Neural progenitor cell (in vitro differentiated cells): ENCODE data around the gene CABP2. TPM values are rescaled to one million over a fixed set of nuclear protein-coding genes. Genes with fewer than 3 reads are reported as not detected.

ENCODE experiments used
- DNase-seq: peaks from one replicate; pipeline ENCODE4 v3.0.0-alpha.2; 2016; ENCODE audit warnings: low spot score
- H2AFZ ChIP-seq: fragments of 200-600 bp; sonication (generic); replicated peaks from 2 replicates; pipeline ENCODE4 v1.6.1; 2016; ENCODE audit warnings: antibody characterized with exemption
- H3F3A ChIP-seq: fragments of 200-600 bp; sonication (generic); 2 replicates; pipeline ENCODE4 v1.6.1; 2016; ENCODE audit warnings: antibody characterized with exemption, low read depth
- H3K27ac ChIP-seq: fragments of 200-600 bp; sonication (generic); 2 replicates; pipeline ENCODE4 v1.5.1; 2016; ENCODE audit warnings: mild to moderate bottlenecking
- H3K27me3 ChIP-seq: fragments of 200-600 bp; sonication (generic); 2 replicates; pipeline ENCODE4 v1.6.1; 2016; ENCODE audit warnings: mild to moderate bottlenecking, moderate library complexity
- H3K36me3 ChIP-seq: fragments of 200-600 bp; sonication (generic); 2 replicates; pipeline ENCODE4 v1.5.1; 2016
- H3K4me1 ChIP-seq: fragments of 200-600 bp; sonication (generic); 2 replicates; pipeline ENCODE4 v1.6.1; 2016; ENCODE audit warnings: mixed run types
- H3K4me2 ChIP-seq: fragments of 200-600 bp; sonication (generic); 2 replicates; pipeline ENCODE4 v1.6.1; 2016
- H3K4me3 ChIP-seq: fragments of 200-600 bp; sonication (generic); 2 replicates; pipeline ENCODE4 v1.5.1; 2016
- H3K79me2 ChIP-seq: fragments of 200-600 bp; sonication (generic); 2 replicates; pipeline ENCODE4 v1.6.1; 2016; ENCODE audit warnings: low read depth
- H3K9ac ChIP-seq: fragments of 200-600 bp; sonication (generic); 2 replicates; pipeline ENCODE4 v1.6.1; 2016
- H3K9me3 ChIP-seq: fragments of 200-600 bp; sonication (generic); 2 replicates; pipeline ENCODE4 v1.5.1; 2016; ENCODE audit warnings: low read depth
- H4K20me1 ChIP-seq: fragments of 200-600 bp; sonication (generic); 2 replicates; pipeline ENCODE4 v1.6.1; 2016; ENCODE audit warnings: low read depth
- H3K27ac Mint-ChIP-seq: 3 replicates; pipeline ENCODE4 v1.8.0; 2021; ENCODE audit warnings: mixed read lengths
- H3K27me3 Mint-ChIP-seq: 2 replicates; pipeline ENCODE4 v1.8.0; 2022; ENCODE audit warnings: low read depth, mild to moderate bottlenecking, inconsistent platforms, moderate library complexity, mixed read lengths; ENCODE audit not compliant: insufficient read depth
- H3K36me3 Mint-ChIP-seq: 3 replicates; pipeline ENCODE4 v1.8.0; 2021; ENCODE audit warnings: mixed read lengths
- H3K4me1 Mint-ChIP-seq: 3 replicates; pipeline ENCODE4 v1.8.0; 2021; ENCODE audit warnings: mixed read lengths
- H3K4me3 Mint-ChIP-seq: 3 replicates; pipeline ENCODE4 v1.8.0; 2021; ENCODE audit warnings: mild to moderate bottlenecking, moderate library complexity, mixed read lengths
- H3K9me3 Mint-ChIP-seq: 3 replicates; pipeline ENCODE4 v1.8.0; 2020; ENCODE audit warnings: mixed read lengths
- CTCF ChIP-seq: fragments of 200-600 bp; sonication (generic); IDR thresholded peaks from 2 replicates; pipeline ENCODE4 v1.5.1; 2017; ENCODE audit warnings: antibody characterized with exemption, mild to moderate bottlenecking
- EZH2 ChIP-seq: fragments of 200-600 bp; sonication (generic); IDR thresholded peaks from 2 replicates; pipeline ENCODE4 v1.6.1; 2017; ENCODE audit warnings: antibody characterized with exemption, mild to moderate bottlenecking, moderate library complexity
- EZH2phosphoT487 ChIP-seq: fragments of 200-600 bp; sonication (generic); IDR thresholded peaks from 2 replicates; pipeline ENCODE4 v1.6.1; 2017; ENCODE audit warnings: antibody characterized with exemption
- total RNA-seq: library from RNA; depleted of rRNA; stranded (reverse); fragments of >200 nt; gene quantifications from 2 replicates; pipeline ENCODE4 v1.2.3, GENCODE V29; 2015; ENCODE audit warnings: low replicate concordance

The CABP2 gene
- total RNA-seq, 1 donor from 2014 or later = not detected

- Mint-ChIP-seq H3K27me3 (no peaks in the 10 kb centered on the region), H3K4me3 (no peak overlapping the region), H3K4me1 (peaks cover under 1% of the 10 kb centered on the region), H3K36me3 (peaks cover 10% of the 10 kb centered on the region), H3K9me3 (no peaks in the 10 kb centered on the region), H3K27ac (no peak overlapping the region)
- Histone ChIP-seq H3K79me2 (no peaks in the 10 kb centered on the region), H3K4me1 (no peaks in the 10 kb centered on the region), H4K20me1 (no peaks in the 10 kb centered on the region), H3K9ac (no peak overlapping the region), H3K4me2 (no peak overlapping the region), H3K27me3 (no peaks in the 10 kb centered on the region), H3F3A (no peaks in the 10 kb centered on the region), H3K27ac (no peak overlapping the region), H3K9me3 (no peaks in the 10 kb centered on the region), H3K4me3 (no peak overlapping the region), H3K36me3 (no peaks in the 10 kb centered on the region), H2AFZ (no peak overlapping the region)
- TF ChIP-seq EZH2 = no peak
- no peak for TF ChIP-seq CTCF
- TF ChIP-seq EZH2phosphoT487 = no peak
- no peak for DNase-seq
Observed at GRCh38 chr11:67496113-67496512, 27.1 kb downstream of the CABP2 start.

GRCh38 chr11:67495234-67496005 lies 27.8 kb downstream of the CABP2 start:
- Histone ChIP-seq H4K20me1 (no peaks in the 10 kb centered on the region), H3F3A (no peaks in the 10 kb centered on the region), H3K27me3 (no peaks in the 10 kb centered on the region), H3K4me3 (no peak overlapping the region), H3K9ac (no peak overlapping the region), H3K4me1 (no peaks in the 10 kb centered on the region), H3K36me3 (no peaks in the 10 kb centered on the region), H3K27ac (no peak overlapping the region), H2AFZ (no peak overlapping the region), H3K9me3 (no peaks in the 10 kb centered on the region), H3K79me2 (no peaks in the 10 kb centered on the region), H3K4me2 (no peak overlapping the region)
- Mint-ChIP-seq H3K27me3 (no peaks in the 10 kb centered on the region), H3K4me3 (no peak overlapping the region), H3K27ac (no peak overlapping the region), H3K4me1 (peaks cover 2% of the 10 kb centered on the region), H3K9me3 (no peaks in the 10 kb centered on the region), H3K36me3 (peaks cover 6% of the 10 kb centered on the region)
- DNase-seq = no peak
- TF ChIP-seq EZH2phosphoT487 (no peak), CTCF (no peak), EZH2 (no peak)

- DNase-seq = no peak
- no peak overlapping the region for H3K27ac ChIP-seq
- no peaks in the 10 kb centered on the region for H3K4me1 ChIP-seq
- TF ChIP-seq EZH2phosphoT487 = no peak
- no peak for TF ChIP-seq EZH2
- TF ChIP-seq CTCF = no peak
- no peaks in the 10 kb centered on the region for H4K20me1 ChIP-seq
- H3K9me3 Mint-ChIP-seq = no peaks in the 10 kb centered on the region
- H3K4me2 ChIP-seq = no peak overlapping the region
- no peak overlapping the region for H3K4me3 Mint-ChIP-seq
- H3K79me2 ChIP-seq = no peaks in the 10 kb centered on the region
- H3K4me3 ChIP-seq = no peak overlapping the region
- no peaks in the 10 kb centered on the region for H3K27me3 Mint-ChIP-seq
- H3K9ac ChIP-seq = no peak overlapping the region
- H2AFZ ChIP-seq = no peak overlapping the region
- no peak overlapping the region for H3K27ac Mint-ChIP-seq
- no peaks in the 10 kb centered on the region for H3K9me3 ChIP-seq
- no peaks in the 10 kb centered on the region for H3F3A ChIP-seq
- H3K36me3 Mint-ChIP-seq = peaks cover 8% of the 10 kb centered on the region
- peaks cover 5% of the 10 kb centered on the region for H3K4me1 Mint-ChIP-seq
- H3K36me3 ChIP-seq = no peaks in the 10 kb centered on the region
- no peaks in the 10 kb centered on the region for H3K27me3 ChIP-seq
Observed at GRCh38 chr11:67494371-67495233, 28.6 kb downstream of the CABP2 start.
